BJ (cell line): ENCODE data around the gene ZNF470. TPM values are rescaled to one million over a fixed set of nuclear protein-coding genes. Genes with fewer than 3 reads are reported as not detected.

Experiments
- CTCF ChIA-PET: fragments of 350-600 bp; formaldehyde crosslinking; extraction: SDS; loops from one replicate; lab custom pipeline; 2021; ENCODE audit warnings: antibody characterized with exemption, inconsistent platforms; lab: Yijun Ruan, JAX
- POLR2A ChIA-PET: fragments of 300-600 bp; sonication (Branson Sonifier 250); formaldehyde crosslinking; extraction: SDS; loops from one replicate; lab custom pipeline; 2021; ENCODE audit warnings: antibody characterized with exemption; lab: Charles Lee
- DNase-seq: peaks from one replicate; pipeline ENCODE4 v3.0.0-alpha.2; 2011; ENCODE audit warnings: low read depth
- H3K27me3 ChIP-seq: 2 replicates; pipeline ENCODE4 v1.6.0; 2011; ENCODE audit warnings: low read length; ENCODE audit not compliant: control insufficient read depth, insufficient read depth
- H3K36me3 ChIP-seq: 2 replicates; pipeline ENCODE4 v1.5.1; 2011; ENCODE audit warnings: low read length; ENCODE audit not compliant: control insufficient read depth, insufficient read depth
- H3K4me3 ChIP-seq: 2 replicates; pipeline ENCODE4 v1.5.1; 2011; ENCODE audit warnings: low read depth, mild to moderate bottlenecking, control low read depth, low read length
- polyA plus RNA-seq: library from polyadenylated mRNA; depleted of rRNA; stranded (reverse); fragments of >200 nt; gene quantifications from 2 replicates; pipeline ENCODE4 v1.2.3, GENCODE V29; 2011
- TF ChIP-seq, protein P1 (sequence below): IDR thresholded peaks from 2 replicates; pipeline ENCODE4 v1.5.1; 2011; ENCODE audit warnings: low read depth, mild to moderate bottlenecking, control low read depth, inconsistent platforms, low read length, moderate library complexity; ENCODE audit not compliant: insufficient read depth

The ZNF470 gene
- polyA plus RNA-seq, 1 experiment: 1.7 TPM

- TF ChIP-seq, protein P1, sequence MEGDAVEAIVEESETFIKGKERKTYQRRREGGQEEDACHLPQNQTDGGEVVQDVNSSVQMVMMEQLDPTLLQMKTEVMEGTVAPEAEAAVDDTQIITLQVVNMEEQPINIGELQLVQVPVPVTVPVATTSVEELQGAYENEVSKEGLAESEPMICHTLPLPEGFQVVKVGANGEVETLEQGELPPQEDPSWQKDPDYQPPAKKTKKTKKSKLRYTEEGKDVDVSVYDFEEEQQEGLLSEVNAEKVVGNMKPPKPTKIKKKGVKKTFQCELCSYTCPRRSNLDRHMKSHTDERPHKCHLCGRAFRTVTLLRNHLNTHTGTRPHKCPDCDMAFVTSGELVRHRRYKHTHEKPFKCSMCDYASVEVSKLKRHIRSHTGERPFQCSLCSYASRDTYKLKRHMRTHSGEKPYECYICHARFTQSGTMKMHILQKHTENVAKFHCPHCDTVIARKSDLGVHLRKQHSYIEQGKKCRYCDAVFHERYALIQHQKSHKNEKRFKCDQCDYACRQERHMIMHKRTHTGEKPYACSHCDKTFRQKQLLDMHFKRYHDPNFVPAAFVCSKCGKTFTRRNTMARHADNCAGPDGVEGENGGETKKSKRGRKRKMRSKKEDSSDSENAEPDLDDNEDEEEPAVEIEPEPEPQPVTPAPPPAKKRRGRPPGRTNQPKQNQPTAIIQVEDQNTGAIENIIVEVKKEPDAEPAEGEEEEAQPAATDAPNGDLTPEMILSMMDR: no peak
- no peak for DNase-seq
- ChIA-PET CTCF (no interaction called here), POLR2A (no interaction called here)
- Histone ChIP-seq H3K27me3 (no peaks in the 10 kb centered on the region), H3K36me3 (no peaks in the 10 kb centered on the region; the same call in 1 of the 2 replicates), H3K4me3 (peak overlapping the region; percentile 99)
These were observed 28.3 kb downstream of the ZNF470 start for GRCh38 chr19:56595548-56595899.

DNA sequence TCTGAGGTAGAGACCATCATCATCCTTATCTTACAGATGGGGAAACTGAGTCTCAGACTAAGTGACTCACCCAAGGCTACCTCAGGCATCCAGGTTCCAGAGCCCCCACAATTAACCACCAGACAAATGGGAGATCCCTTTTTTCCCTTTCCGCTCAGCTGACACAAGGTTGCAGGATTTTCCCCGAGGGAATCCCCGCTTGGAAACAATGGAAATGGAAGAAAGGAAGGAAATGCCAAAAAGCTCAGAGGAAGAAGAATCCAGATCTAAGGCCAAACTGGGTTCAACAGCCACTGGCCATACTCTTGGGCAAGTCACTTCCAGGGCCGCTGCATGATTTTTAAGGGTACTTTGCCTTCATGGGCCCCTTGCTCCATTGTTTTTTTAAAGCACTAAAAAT lies 29.4 kb downstream of the ZNF470 start:
- CTCF ChIA-PET: interaction anchor here (1.3 kb wide), 1 partner anchor 17 kb away, joined by 4 read pairs; no protein-coding TSS in a partner anchor
- H3K4me3 ChIP-seq: no peak overlapping the region
- no peaks in the 10 kb centered on the region for H3K27me3 ChIP-seq
- H3K36me3 ChIP-seq: peaks cover 5% of the 10 kb centered on the region
- POLR2A ChIA-PET: no interaction called here
- TF ChIP-seq, protein P1: no peak
- no peak for DNase-seq

DNA sequence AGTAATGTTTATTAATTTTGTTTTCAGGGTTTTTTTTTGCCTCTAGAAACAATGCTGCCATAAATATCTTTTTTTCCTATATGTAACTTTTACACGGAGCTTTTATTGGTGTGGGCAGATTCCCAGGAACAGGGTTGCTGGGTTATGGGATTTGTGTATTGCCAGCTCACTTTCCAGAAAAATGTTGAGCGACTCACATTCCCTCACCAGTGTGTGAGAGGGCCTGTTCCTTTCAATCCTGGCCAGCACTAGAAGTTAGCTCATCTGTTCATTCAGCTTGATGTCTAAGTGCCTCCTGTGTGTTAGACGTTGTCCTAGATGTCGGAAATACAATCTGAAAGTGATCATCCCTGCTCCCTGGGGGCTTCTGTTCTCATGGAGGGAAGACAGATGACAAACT lies 30.4 kb downstream of the ZNF470 start:
- peaks cover 5% of the 10 kb centered on the region for H3K36me3 ChIP-seq
- no peak for DNase-seq
- TF ChIP-seq, protein P1: no peak
- CTCF ChIA-PET: interaction anchor here (1.3 kb wide), 1 partner anchor 16 kb away, joined by 4 read pairs; no protein-coding TSS in a partner anchor
- POLR2A ChIA-PET: interaction anchor here (0.6 kb wide), 1 partner anchor 23 kb away, joined by 4 read pairs; no protein-coding TSS in a partner anchor
- H3K27me3 ChIP-seq: no peaks in the 10 kb centered on the region
- H3K4me3 ChIP-seq: no peak overlapping the region

- H3K27me3 ChIP-seq: no peaks in the 10 kb centered on the region
- ChIA-PET CTCF (no interaction called here), POLR2A (no interaction called here)
- TF ChIP-seq, protein P1: no peak
- peaks cover 9% of the 10 kb centered on the region for H3K36me3 ChIP-seq
- no peak overlapping the region for H3K4me3 ChIP-seq
- DNase-seq: no peak
These were observed 34.1 kb downstream of the ZNF470 start for GRCh38 chr19:56601375-56601774.

DNA sequence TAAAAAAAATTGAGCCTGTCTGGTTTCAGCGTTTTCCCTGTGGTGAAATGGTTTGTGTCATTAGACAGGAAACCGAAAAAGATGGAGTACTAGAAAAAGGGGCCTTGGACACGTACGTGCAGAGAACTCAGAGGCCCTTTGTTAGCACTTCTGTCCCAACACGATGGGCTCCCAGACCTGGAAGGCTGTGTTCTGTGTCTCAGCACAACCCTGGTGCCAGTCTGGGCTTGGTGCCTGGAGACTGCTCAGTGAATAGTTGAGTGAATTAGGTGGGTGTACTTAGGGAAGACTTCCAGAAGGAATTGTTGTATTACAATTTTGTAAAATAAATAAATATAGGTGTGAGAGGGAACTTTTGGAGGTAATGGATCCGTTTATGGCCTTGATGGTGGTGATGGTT lies 36.6 kb downstream of the ZNF470 start:
- CTCF ChIA-PET: no interaction called here
- no peaks in the 10 kb centered on the region for H3K27me3 ChIP-seq

More for the DNA sequence above, 36.6 kb downstream of the ZNF470 start:
- DNase-seq: no peak
- no peak overlapping the region for H3K4me3 ChIP-seq
- TF ChIP-seq, protein P1: no peak
- peaks cover 9% of the 10 kb centered on the region for H3K36me3 ChIP-seq
- POLR2A ChIA-PET: no interaction called here
